NCI-H345 treated with DMSO at 0.1 percent for 48 hours (cell line): ENCODE results near the gene RHEBL1.
A peak's percentile ranks its signal among the peaks of the same experiment; 100 is the strongest.

Experiments
- DNase-seq: peaks from one replicate; lab custom pipeline; 2025; ENCODE audit not compliant: unreplicated experiment; lab: John Stamatoyannopoulos, UW

The RHEBL1 gene

GRCh38 chr12:49021292-49021915 is 48.4 kb downstream of the RHEBL1 start:
- no peak for DNase-seq

- no peak for DNase-seq
Measured at GRCh38 chr12:49020441-49020840, 49.3 kb downstream of the RHEBL1 start.

- DNase-seq, result no peak
Measured at GRCh38 chr12:49019443-49020324, 50.1 kb downstream of the RHEBL1 start.

- DNase-seq, result no peak
Measured at GRCh38 chr12:49019120-49019430, 50.7 kb downstream of the RHEBL1 start.

- peak; percentile 52 for DNase-seq
Measured at GRCh38 chr12:49018261-49019119, 51.3 kb downstream of the RHEBL1 start, which contains the start of gene PRKAG1. PRKAG1 (minus strand) TSS chr12:49018776; CDS start chr12:49018740, 36 bp downstream.

GRCh38 chr12:49017891-49018260 is 51.9 kb downstream of the RHEBL1 start:
- no peak for DNase-seq

- DNase-seq, result no peak
Measured at GRCh38 chr12:49015196-49015595, 54.6 kb downstream of the RHEBL1 start.
